HG02970 (cell line): Measurements from ENCODE around the gene CT83.

Experiments used
- ATAC-seq: cut with Tn5 transposase; IDR thresholded peaks from one replicate; pipeline ENCODE4 v1.9.1; 2021; ENCODE audit warnings: mild to moderate bottlenecking, moderate library complexity, moderate number of reproducible peaks; ENCODE audit not compliant: unreplicated experiment, low FRiP score

Gene CT83, protein sequence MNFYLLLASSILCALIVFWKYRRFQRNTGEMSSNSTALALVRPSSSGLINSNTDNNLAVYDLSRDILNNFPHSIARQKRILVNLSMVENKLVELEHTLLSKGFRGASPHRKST

DNA sequence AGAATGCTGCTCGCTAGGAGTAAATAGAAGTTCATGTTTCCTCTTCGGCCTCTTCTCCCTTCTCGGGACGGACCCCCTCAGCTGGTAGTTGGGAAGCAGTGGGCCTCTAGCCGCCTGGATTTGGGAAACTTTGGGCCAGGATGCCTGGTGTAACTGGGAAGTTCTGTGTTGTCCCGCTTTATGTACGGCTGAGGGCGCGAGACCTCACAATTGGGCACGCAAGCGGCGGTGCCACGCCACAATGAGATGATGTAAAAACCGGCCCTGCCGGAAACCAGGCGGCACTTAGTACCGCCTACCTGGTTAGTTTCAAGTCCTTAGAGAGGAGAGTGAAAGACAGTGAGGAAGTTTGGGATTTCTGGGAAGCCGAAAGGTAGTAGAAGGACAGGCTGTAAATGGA lies at the start of gene CT83:
Gene CT83, minus strand, starts transcription at position 155 of the 400 bp plus-strand sequence. Its CDS starts 120 bp downstream, at position 35.
- no peak for ATAC-seq

DNA sequence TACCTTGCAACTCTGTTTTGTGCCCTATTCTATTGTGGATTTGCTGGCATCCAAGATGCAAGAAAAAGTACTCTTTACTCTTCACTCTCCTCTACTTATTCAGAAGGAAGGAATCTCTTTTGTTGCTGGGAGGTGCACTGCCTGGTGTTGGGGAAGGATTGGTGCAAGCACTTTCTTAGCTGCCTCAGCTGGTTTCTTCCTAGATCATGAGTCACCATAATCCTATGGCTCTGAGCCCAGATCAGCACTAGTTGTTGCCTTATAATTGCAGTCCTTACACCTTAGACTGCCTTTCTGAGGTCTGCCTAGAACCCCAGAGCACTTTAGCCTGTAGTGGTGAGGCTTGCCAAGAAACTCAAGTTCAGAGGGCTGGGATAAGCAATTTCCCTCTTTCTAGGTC lies 37.0 kb upstream of the CT83 start:
- ATAC-seq = no peak

DNA sequence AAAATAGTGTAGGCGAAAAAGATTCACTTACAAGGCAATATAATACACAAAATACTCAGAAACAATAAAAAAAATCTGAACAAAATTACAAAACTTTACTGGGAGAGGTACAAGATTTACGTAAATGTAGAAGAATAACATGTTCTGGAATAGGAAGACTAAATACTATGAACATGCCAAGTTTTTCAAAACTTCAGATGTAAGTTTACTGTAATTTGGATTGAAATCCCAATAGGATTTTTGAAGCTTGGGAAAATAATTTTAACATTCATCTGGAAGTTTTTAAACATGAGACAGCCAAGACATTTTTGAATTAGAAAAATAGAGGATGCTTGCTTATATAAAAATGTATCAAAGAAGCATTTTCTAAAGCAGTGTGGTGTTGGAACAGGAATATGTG lies 30.5 kb upstream of the CT83 start:
- ATAC-seq = no peak

- ATAC-seq = no peak
Measured at GRCh38 chrX:116490104-116490503, 27.3 kb upstream of the CT83 start.

- ATAC-seq = no peak
Measured at GRCh38 chrX:116480059-116480458, 17.3 kb upstream of the CT83 start.

GRCh38 chrX:116449156-116449555 lies 13.6 kb downstream of the CT83 start:
- ATAC-seq = no peak

- no peak for ATAC-seq
Measured at GRCh38 chrX:116436358-116436816, 26.4 kb downstream of the CT83 start, which contains the start of gene SLC6A14. Gene SLC6A14 (plus strand): TSS chrX:116436606. CDS start chrX:116436710, 104 bp downstream.

DNA sequence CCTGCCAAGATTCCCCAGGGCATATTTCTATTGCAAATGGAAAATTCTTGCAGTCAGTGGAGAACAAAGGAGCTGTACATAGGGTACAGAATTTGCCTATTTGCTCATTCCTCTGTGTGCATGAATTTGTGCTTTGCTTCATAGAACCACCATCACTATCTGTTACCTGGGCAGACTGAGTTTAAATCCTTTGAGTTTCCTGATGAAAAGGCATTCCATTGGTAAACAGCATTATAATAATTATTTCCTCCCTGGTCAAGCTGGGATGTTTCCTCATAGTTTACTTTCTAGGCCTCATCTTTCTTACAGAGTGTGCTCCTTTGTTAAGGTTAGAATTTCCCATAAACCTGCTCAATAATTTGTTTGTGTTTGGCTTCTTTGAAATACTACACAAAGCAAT lies 27.2 kb downstream of the CT83 start:
- no peak for ATAC-seq

GRCh38 chrX:116427978-116428377 lies 34.8 kb downstream of the CT83 start:
- ATAC-seq = no peak

DNA sequence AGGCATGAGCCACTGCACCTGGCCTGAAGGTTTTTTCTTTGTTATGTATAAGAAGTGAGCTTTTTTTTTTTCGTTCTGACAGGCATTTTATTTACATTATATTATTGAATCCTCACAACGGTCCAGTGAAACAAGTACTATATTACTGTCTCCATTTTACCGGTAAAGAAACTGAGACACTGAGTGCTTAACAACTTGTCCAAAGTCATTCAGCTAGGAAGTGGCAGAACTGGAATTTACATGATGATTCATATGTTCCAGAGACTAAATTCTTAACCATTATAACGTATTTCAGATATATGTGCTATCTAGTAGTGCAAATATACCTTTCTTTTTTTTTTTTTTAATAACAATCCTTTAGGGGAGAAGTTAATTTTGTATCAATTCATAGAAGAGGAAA lies 44.8 kb downstream of the CT83 start:
- no peak for ATAC-seq

DNA sequence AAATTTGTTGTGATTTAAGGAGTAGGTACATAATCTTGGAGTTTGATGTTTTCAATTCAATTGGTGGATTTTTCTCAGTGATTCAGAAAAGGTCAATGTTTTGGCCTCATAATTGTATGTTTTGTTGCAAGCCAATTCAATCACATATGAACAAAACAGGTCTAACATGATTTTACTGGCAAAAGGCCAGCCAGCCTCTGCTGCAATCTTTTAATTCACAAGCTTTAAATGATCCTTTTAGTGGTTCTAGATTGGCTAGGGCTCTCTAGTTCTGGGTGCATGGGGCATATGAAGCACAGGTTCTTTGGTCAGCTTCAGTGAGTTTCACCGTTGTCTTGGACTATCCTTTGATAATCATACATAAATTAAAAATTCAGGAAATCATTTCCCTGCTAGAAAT lies 45.6 kb downstream of the CT83 start:
- no peak for ATAC-seq

- no peak for ATAC-seq
Measured at GRCh38 chrX:116413273-116413672, 49.5 kb downstream of the CT83 start.
